Stimulated activated CD4-positive, alpha-beta T cell treated with anti-CD3 and anti-CD28 coated beads, Interleukin-2, amount 100 ng/mL, for 24 hours (primary cell): ENCODE results near the gene TSC22D1.

Experiments used
- DNase-seq, 2 donors: peaks; one replicate each; pipeline ENCODE4 v3.0.0-alpha.2; 2020

The TSC22D1 gene

DNA sequence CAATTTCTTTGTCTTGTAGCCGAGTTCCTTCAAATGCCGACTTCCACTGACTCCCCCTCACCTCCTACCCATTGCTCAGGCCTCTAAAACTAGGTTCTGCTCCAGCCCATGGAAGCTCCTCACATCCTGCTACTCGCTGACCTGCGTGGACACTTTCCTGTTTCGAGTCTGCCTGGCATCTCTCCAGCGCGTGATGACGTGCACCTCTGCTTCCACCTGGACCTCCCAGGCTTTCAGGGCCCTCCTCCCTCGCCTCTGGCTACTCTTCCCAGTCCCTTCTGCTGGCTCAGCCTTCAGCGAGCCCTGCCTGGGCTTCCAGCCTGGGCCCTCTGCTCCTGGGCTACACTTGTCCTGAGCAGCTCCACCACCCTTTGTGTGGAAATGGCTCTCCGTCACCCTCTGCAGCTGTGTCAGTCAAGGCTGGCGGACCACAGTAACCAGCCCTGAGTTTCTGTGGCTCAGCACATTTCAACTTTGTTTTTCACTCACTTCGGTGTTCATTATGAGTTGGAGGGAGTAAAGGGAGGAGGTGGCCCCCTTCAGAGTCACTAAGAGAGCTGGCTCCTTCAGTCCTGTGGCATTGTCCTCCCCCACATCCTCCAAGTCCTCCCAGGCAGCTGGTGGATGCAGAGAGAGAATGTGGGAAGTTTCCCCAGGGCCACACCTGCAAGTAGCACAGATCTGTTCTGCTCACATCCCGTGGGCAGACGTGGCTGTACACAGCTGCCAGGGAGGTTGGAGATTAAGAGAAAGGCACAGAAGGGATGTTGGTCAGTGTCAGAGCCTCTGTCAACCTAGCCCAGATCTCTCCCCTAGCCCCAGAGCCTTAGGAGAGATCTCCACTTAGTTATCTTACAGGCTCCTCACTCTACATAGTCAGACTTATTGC, 153.1 kb downstream of the TSC22D1 start:
- DNase-seq: no peak

DNA sequence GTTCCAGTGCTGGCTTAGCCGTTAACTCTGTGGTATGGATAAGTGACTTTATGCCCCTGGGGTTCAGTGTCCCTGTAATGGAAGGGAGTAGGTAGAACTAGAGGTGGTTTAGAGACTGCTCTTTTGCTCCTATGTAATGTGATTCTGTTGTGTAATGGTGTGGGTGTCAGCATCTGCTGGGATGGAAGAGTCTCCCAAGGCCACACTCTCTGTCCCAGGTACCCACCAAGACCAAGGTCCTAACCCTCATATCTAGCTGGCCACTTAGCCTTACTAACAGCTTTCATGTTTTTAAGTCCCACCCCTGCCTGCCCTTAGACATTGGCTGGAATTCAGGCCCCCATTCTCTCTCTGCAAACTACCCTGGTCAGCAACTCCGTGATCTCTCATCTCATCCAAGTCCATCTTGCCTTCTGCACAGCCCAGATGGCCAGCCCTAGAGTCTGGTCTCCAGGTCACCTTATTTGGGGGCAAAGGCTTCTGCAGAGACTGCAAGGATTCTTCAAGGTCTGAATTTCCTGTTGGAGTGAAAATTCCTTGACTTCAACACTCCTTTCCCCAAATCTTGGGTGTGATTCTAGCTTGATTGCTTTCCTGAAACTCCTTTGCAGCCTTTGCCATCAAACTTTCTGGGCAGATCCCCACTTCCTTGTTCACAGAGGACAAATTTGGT, 154.1 kb downstream of the TSC22D1 start:
- no peak for DNase-seq

DNA sequence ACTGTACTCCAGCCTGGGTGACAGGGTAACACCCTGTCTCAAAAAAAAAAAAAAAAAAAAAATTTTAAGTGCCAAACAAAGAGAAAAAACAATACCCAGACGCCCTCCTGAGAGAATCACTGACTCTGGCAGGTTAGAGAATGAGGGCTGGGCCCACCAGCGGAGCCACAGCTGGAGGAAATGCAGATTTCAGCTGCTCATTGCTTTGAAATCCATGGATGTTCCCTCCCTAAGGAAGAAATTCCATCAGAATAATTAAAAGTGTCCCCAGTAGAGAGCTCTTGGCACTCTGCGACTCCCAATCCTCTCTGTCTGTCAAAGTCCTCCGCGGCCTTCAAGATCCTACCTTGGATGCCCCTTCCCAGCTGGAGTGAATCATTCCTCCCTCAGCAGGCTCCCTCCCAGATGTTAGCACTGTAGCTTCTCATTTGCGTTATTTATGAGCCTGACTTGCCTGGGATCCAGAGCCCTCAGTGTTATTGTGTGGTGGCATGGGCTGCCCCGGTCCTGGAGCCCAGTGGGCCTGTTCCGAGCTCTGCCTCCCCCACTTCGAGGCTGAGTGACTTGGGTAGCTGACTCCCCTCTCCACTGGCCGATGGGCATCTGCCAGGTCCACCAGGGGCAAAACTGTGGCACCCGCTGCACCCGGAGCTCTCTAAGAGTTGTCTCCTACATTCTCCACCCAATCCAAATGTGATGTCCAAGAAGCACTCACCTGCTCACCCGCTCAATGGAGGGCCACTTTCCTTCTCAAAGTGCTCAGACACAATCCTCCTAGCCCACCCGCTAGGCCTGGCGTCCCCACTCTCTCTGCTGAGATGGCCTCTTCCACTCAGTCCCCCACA, 155.5 kb downstream of the TSC22D1 start:
- no peak for DNase-seq

DNA sequence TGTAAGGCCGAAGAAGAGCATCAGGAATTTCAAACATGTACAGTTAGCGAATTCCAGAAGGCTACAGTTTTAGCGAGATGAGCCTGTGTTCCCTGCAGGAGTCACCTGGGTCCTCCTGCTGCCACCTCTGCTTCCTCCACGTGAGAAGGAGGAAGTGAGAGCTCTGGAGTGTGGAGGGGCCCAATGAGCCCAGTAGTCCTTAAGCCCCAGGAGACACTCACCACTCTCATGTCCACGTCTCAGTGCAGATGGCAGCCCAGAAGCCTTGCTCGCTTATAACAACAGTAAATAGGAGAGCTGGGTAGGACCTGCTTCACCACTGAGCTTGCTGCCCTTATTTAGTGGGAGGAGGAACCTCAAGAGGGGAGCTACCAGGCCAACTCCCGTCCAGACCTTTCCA, 158.3 kb downstream of the TSC22D1 start:
- no peak for DNase-seq

DNA sequence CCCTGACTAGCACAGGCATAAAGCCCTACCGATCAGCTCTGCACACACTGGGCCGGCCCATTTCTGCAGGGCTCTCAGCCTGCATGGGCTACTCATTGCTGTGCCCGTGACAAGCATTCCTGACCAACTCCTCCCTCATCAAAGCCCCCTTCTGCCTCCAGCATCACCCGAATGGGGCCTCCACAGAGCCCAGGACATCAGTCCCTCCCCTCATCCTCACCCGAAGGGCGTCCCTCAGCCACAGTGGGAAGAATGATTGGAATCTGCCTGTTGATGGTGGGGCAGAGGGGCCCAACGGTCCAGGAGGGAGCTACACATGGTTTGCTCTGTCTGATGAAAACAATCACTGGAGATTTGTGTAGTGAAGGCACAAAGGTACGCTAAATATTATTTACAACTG, 158.7 kb downstream of the TSC22D1 start:
- no peak for DNase-seq

DNA sequence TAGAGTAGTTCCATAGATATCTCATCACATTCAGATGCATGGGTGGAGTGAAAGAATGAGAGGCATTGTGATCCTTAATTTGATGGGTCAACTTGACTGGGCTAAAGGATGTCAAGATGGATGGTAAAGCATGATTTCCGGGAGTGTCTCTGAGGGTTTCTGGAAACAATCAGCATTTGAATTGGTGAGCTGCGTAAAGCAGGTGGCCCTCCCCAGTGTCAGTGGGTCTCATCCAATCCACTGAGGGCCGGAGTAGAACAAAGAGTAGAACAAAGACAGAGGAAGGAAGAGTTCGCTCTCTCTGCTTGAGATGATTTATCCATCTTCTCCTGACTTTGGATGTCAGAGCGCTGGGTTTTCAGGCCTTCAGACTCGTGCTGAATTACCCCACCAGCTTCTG, 159.4 kb downstream of the TSC22D1 start:
- no peak for DNase-seq

DNA sequence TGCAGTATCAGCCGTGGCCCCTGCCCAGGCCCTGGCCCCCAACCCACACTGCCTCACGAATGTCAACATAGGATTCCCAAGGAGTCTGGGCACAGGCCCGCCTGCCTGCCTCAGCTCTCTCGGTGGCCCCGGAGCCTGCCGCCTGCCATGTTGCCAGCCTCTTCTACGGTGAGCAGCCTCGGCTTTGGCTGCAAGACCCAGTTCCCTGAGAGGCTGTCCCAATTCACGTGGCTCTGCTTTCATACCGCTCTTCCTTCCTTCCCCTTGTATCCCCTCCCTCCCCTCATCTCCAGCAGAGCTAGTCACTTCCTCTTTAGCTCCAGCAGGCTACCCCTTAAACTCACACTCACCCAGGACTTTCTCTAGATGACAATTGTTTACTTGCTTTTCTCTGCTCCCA, 159.8 kb downstream of the TSC22D1 start:
- no peak for DNase-seq

DNA sequence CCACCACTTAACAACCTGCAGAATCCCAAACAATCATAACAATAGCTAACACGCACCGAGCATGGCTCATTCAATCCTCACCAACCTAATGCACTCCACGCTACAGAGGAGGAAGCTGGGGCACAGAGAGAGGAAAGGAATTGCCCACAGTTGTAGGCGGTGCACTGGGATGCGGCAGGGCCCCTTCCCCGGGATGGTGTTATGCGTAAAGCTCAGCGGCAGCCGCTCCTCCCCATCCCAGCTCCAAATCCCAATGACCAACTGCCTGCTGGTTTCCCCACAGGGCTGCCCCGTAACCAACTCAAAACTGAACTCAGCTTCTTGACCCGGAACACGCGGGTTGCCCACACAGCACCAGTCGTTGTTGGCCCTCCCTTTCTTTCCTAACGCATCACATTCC, 160.3 kb downstream of the TSC22D1 start:
- no peak for DNase-seq

DNA sequence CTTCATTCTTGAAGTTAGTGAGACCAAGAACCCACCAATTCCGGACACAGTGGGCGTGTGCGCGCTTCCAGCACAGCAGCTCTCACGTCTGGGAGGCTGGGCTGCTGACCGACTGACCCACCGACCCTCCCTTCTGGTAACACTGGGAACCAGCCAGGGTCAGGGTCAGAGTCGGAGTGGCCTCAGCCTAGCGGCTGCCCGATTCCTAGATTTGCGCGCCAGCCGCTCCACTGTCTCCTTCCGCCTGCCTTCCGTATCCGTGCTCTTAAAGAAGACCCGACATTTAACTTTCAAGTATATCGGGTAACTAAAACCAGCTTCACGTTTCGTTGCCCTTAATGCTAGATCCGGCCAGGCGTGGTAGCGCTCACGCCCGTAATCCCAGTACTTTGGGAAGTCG, 161.4 kb downstream of the TSC22D1 start:
- DNase-seq: no peak

DNA sequence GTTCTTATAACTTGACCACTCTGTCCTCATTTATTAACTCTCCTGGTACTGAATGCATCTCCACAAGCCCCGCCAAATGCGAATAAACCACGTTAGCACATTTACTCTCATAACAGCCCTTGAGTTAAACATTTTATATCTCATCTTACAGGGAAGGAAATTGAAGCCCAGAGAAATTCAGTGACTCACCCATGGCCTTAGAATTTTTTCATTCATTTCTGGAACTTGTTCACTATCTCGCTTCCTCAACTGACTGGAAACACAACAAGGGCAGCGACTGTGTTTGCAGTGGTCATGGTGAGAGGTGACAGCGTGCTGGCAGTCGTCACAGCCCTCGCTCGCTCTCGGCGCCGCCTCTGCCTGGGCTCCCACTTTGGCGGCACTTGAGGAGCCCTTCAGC, 163.0 kb downstream of the TSC22D1 start:
- DNase-seq: no peak

DNA sequence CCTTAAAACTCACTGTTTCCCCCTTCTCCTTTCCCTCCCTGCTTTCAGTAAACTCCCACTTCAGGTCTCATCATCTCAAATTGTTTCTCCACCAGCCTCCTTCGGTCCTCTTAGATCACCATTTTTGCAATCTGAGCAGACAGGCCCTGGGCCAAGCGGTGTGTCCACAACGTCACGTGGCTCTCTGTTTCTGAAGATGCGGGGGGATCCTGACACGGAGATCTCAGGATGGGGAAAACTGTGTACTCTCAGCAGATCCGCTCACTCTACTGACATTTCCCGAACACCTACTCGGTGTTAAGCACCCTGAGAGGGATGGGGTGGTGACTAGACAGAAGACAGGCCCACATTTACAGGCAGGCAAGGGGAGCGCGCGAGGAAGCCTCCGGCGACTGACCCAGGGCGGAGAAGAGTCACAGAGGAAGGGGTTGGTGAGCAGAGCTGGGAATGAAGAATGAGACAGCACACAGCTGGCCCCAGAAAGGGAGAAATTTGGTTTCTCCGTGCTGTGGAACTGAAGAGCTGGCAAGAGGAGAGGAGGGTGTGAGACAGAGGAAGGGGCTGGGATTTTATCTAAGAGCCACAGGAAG, 163.7 kb downstream of the TSC22D1 start:
- no peak for DNase-seq

DNA sequence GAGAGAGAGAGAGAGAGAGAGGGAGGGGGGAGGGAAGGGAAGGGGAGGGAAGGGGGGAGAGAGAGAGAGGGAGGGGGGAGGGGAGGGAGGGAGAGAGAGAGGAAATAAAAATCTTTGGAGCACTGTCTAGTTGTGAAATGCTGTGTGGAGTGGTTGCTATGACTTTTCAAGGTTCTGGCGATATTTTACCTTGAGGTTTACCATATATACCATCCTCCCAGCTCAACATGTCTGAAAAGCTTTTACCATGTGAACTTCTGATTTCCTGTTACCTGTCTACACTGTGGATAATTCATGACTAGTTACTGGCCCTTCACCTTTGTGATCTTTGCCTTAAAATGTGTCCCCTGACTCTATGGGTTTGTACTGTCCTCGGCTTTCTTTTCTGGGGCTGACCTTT, 164.3 kb downstream of the TSC22D1 start:
- no peak for DNase-seq

DNA sequence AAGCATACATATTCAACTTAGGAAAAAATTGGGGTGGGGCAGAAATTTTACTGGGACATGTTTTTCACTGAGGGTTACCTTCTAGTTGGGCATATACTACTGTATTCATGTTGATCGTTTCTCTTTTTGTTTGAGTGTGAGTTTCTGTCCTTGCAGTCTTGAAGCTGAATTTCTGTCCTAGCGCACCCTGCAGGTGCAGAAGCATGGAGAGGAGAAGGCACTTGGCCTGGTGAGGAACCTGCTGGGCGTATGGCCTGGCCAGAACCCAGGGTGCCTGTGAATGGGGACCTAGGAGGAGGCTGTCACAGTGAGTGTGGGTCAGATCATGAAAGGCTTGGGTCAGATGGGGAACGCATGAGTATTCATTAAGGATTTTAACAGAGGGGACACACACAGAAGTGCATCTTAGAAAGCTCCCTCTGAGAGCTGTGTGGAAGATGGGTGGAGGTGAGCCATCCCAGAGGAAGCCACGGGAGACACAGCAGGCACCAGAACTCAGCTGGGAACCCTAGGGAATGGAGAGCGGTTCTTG, 165.7 kb downstream of the TSC22D1 start:
- DNase-seq: no peak

DNA sequence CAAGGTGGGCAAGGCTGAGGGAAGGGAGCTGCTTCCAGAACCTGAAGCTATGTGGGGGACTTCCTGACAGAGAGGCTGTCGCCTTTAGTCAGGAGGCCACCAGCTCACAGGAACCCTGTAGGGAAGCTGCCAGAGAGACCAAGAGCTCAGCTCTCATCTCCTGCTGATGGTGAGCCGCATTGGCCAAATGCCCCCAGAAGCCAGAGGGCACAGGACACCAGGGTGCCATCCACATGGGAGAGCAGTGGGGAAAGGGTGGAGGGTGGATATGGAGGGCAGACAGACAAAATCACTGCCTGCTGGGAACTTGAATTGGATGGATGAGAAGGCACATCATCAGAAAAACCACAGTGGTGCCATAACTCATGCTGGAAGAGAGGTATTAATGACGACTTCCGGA, 166.5 kb downstream of the TSC22D1 start:
- DNase-seq: no peak

DNA sequence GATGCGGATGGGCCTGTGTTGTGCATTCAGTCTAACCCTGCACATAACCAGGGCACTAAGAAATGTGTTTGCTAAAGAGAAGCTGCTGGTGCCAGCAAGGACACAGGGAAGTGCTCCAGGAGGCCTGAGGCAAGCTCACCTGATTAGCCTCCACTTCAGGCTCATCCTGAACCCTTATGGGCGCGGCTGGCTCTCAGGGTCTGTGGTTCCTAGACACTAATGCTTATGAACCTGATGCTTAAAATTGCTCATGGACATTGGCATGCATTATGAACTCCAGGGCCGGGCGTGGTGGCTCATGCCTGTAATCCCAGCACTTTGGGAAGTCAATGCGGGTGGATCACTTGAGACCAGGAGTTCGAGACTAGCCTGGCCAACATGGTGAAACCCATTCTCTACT, 168.2 kb downstream of the TSC22D1 start:
- DNase-seq: no peak

DNA sequence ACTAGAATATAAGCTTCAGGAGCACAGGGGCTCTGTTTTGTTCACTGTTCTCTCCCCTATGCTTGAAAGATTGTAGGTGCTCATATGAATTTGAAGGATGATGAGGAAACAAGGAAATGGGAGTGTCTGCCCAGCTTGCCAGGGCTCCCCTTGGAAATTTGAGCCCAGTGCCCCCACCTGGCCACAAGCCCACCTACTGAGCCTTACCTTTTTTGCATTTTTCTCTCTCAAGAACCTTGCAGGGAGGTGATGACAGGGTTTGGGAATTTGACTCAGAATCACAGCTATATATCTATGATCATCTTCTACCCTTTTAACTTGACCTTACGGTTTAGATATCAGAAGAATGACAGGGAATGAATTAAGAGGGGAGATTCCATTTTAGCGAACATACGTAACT, 168.8 kb downstream of the TSC22D1 start:
- no peak for DNase-seq

DNA sequence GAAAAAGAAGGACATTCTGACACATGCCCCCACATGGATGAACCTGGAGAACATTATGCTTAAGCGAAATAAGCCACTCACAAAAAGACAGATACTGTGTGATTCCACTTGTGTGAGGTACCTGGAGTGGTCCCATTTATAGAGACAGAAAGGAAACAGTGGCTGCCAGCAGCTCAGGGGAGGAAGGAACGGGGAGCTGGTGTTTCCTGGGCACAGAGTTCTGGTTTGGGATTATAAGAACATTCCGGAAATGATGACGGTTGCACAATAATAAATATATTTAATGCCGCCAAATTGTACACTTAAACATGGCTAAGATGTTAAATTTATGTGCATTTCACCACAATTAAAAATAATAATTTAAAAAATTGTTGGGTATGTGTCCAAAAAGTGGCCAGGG, 169.5 kb downstream of the TSC22D1 start:
- no peak for DNase-seq

DNA sequence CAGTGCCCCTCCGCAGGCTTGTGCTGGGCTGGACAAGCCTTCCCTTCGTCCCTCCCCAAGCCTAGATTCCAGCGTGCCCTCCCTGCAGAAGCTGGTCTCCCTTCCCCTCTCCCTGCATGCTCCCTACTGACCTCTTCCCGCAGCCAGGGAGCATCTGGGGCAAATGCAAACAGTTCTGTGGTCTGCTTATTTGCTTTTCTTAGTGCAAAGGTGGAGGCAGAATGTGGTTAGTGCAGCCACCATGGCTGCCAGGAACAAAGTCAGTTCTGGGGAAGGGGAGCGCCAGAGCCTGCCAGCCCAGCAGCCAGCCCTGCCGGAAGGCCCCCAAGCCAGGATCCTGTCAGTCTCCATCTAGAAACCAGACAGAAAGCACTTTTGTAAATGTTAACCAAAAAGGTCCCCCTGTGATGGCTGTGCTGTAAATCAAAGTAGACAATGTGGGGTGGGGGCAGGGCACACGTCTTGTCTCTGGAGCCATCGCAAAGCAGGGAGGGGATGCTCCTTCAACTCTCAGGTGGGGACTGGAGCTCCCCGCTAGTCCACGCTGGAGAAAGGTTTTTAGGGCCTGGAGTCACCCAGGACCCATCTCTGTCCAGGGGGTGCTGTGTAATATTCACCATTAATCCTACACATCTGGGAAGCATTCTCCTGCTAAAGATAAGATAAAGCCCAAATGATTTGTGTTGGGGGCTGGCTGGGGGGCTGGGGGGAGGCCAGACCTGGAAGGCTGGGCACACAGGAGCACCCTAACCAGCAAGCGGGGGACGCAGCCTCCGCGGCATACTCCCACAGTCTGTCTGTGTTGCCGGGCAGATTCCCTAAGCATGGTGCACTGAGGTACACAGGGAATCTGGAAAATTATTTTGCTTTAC, 171.6 kb downstream of the TSC22D1 start:
- no peak for DNase-seq

DNA sequence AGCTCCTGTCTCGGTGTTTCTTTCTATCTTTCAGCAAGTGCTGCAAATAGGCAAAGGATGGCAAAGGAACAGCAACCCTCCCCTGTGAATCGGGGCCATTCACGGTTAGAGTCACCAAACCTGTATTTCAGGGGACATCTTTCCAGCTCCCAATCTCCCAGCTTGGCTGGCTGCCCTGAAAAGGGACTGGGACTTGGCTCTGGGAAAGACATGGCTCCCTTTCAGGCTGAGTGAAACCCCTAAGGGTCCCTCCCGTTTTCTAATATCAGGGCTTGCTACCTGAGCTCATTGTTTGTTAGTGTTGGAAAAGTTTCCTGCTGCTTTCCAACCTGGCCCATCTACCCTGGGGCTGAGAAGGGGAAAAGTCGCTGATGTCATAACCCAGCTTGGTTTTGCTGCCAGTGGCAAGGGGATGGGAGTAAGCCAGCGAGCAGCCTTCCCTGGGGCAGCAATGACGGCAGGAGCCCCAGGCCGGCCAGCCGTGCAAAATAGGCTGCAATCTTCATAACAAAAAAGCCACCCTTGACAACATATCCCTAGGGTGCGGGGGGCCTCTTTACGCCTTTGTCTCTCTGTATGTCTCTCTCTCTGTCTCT, 172.6 kb downstream of the TSC22D1 start:
- no peak for DNase-seq

DNA sequence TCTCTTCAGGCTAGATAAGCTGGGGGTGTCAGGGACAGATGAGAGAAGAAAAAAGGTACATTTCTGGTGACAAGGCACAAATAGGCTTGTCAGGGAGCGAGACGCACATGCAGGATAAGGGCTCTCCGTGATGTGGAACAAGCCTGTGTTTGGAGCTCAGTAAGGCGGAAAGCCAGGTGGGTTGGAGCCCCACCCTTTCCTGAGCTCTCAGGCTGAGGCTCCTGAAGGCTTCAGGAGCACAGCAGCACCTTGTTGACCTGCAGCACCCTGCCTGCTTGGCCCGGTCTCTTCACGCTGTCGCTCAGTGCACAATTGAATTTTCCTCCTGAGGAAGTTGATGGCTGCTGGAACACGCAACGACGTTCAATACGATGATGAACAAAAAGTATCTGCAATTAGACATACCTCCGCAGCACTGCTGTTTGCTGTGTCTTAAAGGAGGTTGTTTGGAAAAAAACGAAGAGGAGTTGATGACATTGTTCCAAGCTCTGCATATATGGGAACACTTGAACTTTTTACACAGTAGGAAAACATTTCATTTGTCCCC, 173.2 kb downstream of the TSC22D1 start:
- DNase-seq: no peak

DNA sequence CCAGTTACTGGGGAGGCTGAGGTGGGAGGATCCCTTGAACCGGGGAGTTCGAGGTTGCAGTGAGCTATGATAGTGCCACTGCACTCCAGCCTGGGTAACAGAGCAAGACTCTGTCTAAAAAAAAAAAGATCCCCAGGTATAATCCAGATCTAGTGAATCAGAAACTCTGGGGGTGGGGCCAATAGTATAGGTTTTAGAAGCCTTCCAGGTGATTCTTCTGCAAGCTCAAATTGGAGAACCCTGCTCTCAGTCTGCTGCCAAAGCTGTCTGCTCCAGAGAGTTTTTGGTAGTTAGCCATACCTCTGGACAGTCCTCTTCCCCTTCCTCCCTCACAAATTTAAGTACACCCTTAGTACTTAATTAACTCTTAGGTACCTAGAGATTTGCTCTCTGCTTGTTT, 174.6 kb downstream of the TSC22D1 start:
- DNase-seq: no peak
